ENCODE measurements around the gene TENT5A. TPM values are rescaled to one million over a fixed set of nuclear protein-coding genes. Genes with fewer than 3 reads are reported as not detected.

The TENT5A gene
- total RNA-seq, 1 donor from 2014 or later = 17.2 TPM

DNA sequence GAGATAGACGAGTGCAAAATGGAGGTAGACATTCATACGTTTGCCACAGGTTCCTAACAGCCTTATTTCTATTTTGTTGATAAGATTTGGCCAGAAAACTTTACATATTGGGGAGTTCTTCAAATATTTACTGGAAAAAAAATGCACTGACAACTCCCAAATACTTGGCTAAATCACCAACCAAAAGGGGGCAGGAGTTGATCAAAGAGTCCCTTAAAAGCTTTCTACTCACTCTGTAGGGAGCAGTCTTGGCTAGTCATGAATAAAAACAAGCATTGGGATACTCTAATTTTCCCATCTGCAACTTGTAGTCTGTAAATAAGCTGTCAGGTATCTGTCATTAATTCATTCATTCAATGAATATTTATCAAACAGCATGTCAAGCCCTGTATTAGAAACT lies 18.4 kb downstream of the TENT5A start:
- ATAC-seq (peak; percentile 40), DNase-seq (no peak)
- H3K9me3 ChIP-seq = no peaks in the 10 kb centered on the region

DNA sequence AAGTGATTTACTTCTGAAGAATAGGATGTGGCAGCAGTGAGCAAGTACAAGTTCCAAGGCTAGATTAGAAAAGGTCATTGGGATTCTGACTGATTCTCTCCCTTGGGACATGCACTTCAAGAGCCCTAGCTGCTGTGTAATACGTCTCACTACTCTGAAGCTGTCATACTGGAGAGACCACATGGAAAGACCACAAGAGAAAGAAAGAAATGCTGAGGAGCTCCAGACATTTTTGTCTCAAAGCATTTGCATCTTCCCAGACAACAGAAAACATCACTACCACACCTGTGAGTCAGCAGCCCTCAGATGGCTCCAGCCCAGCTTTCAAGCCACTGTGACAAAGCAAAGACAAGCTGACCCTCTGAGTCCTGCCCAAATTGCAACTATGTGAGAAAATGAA lies 20.7 kb downstream of the TENT5A start:
- TF ChIP-seq, protein P1, sequence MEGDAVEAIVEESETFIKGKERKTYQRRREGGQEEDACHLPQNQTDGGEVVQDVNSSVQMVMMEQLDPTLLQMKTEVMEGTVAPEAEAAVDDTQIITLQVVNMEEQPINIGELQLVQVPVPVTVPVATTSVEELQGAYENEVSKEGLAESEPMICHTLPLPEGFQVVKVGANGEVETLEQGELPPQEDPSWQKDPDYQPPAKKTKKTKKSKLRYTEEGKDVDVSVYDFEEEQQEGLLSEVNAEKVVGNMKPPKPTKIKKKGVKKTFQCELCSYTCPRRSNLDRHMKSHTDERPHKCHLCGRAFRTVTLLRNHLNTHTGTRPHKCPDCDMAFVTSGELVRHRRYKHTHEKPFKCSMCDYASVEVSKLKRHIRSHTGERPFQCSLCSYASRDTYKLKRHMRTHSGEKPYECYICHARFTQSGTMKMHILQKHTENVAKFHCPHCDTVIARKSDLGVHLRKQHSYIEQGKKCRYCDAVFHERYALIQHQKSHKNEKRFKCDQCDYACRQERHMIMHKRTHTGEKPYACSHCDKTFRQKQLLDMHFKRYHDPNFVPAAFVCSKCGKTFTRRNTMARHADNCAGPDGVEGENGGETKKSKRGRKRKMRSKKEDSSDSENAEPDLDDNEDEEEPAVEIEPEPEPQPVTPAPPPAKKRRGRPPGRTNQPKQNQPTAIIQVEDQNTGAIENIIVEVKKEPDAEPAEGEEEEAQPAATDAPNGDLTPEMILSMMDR (IDR thresholded peaks at IDR 0.05) = no peak
- ATAC-seq (no peak), DNase-seq (no peak)
- no peaks in the 10 kb centered on the region for H3K9me3 ChIP-seq
- no peak overlapping the region for H3K27ac ChIP-seq
- H3K36me3 ChIP-seq = no peaks in the 10 kb centered on the region
- intact Hi-C loops (cut with DNase I) = no loop called here
- no peak overlapping the region for H3K4me3 ChIP-seq
- no peaks in the 10 kb centered on the region for H3K4me1 ChIP-seq
- no peaks in the 10 kb centered on the region for H3K27me3 ChIP-seq

More for the DNA sequence above, 18.4 kb downstream of the TENT5A start:
- no peak overlapping the region for H3K27ac ChIP-seq
- TF ChIP-seq, protein P1 (IDR thresholded peaks at IDR 0.05) = no peak
- no peaks in the 10 kb centered on the region for H3K27me3 ChIP-seq
- no peaks in the 10 kb centered on the region for H3K4me1 ChIP-seq
- no peak overlapping the region for H3K4me3 ChIP-seq
- H3K36me3 ChIP-seq = no peaks in the 10 kb centered on the region
- intact Hi-C loops (cut with DNase I) = no loop called here

DNA sequence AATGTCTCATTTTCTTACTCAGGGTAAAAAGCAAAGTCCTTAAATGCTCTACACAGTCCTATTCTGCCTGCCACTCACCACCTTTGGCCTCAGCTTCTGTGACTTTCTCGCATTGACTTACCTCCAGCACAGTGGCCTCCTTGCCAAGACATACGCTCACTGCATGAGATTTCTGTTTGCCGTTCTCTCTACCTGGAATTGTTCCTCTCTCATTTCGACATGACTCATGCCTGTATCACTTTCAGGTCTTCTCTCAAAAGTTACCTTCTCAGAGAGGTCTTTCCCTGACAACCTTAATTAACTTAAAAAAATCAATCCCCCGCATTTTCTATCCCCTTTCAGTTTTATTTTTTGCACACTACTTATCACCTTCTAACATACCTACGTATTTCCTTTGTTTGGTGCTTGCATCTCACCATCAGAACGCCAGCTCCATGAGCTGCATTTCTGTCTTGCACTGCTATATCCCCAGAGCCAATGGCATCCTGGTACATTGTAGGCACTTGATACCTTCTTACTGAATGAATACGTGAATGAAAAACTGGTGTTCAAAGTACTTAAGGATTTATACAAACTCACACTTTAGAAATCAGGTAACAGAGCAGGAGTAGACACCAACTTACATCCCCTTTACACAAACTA lies 24.5 kb downstream of the TENT5A start:
- H3K4me3 ChIP-seq = no peak overlapping the region
- intact Hi-C loops (cut with DNase I) = no loop called here
- no peak overlapping the region for H3K27ac ChIP-seq
- H3K36me3 ChIP-seq = no peaks in the 10 kb centered on the region
- DNase-seq (no peak), ATAC-seq (peak; percentile 30)
- H3K4me1 ChIP-seq = no peaks in the 10 kb centered on the region
- H3K9me3 ChIP-seq = no peaks in the 10 kb centered on the region
- TF ChIP-seq, protein P1 (IDR thresholded peaks at IDR 0.05) = no peak
- no peaks in the 10 kb centered on the region for H3K27me3 ChIP-seq

DNA sequence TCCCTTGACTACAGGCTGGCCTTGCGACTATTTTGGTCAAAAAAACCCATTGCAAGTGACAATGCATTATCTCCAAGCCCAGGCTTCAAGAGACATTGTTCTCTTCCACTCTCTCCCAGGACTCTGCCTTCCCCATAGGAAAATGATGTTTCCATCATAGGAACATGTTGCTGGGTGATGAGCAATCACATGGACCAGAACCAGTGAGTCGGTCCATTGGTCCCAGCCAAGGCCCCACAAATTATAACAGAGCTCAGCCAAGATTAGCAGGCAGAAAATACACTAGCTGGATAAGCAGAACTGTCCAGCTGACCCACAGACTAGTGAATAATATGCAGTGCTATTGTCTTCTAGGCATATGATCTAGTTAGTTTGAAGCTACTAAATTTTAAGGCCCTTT lies 27.4 kb downstream of the TENT5A start:
- intact Hi-C loops (cut with DNase I) = no loop called here
- H3K4me1 ChIP-seq = no peaks in the 10 kb centered on the region
- ATAC-seq = no peak

DNA sequence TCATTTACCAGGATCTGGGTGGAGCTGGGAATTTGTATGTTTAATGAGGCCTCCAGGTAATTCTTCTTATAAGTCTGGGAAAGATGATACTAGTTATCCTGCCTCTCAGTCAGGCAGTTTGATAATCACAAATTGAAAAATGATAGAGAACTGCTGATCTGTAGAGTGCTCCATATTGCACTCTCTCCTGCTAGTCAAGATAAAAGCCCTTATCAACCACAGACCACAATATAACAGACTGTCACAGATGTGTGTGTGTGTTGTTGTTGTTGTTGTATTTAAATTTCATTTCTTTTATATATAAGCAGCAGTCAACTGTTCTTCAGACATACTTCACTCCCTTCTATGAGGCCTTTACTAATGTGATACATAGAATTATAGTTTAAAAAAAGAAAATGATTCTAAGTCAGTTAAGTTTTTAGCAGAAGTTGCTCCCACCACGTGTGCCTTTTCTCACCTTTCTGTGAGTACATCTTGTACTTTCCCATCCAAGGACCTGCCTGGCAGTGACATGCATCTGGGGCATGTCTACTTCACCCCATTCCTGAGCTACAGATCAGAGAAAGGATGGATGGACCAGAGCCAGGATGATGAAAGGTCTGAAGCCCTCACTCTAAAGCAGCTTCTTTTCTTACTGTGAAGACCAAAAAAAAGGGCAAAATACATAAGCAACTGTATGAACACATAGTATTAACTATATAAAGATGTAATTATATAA lies 29.8 kb downstream of the TENT5A start:
- Histone ChIP-seq H3K27me3 (no peaks in the 10 kb centered on the region), H3K4me1 (no peaks in the 10 kb centered on the region), H3K27ac (no peak overlapping the region), H3K36me3 (no peaks in the 10 kb centered on the region), H3K4me3 (no peak overlapping the region), H3K9me3 (no peaks in the 10 kb centered on the region)
- ATAC-seq (no peak), DNase-seq (no peak)
- TF ChIP-seq, protein P1 (IDR thresholded peaks at IDR 0.05) = no peak
- intact Hi-C loops (cut with DNase I) = no loop called here

More for the DNA sequence above, 27.4 kb downstream of the TENT5A start:
- TF ChIP-seq, protein P1 (IDR thresholded peaks at IDR 0.05) = no peak
- H3K27me3 ChIP-seq = no peaks in the 10 kb centered on the region
- no peaks in the 10 kb centered on the region for H3K36me3 ChIP-seq
- no peak overlapping the region for H3K27ac ChIP-seq
- H3K9me3 ChIP-seq = no peaks in the 10 kb centered on the region
- DNase-seq = no peak
- H3K4me3 ChIP-seq = no peak overlapping the region

All from upper lobe of right lung (tissue), 1 donor.